T-cell (primary cell): Measurements from ENCODE around the gene DNAJB1. TPM values are rescaled to one million over a fixed set of nuclear protein-coding genes. Genes with fewer than 3 reads are reported as not detected.
A peak's percentile ranks its signal among the peaks of the same experiment; 100 is the strongest.
"Not testable (repeated sequence)": the region's sequence is repeated elsewhere in the genome, so short reads cannot be mapped to it uniquely, and the experiment has no call there.

ENCODE experiments used
- ATAC-seq, 4 experiments: fragments of 200-7000 bp in 3 of 4; fragments of 150-1000 bp in 1 of 4; cut with Tn5 transposase; replicated peaks in 1 of 4; 1 replicate in 3 of 4; 2 replicates in 1 of 4; pipeline ENCODE4 v1.10.0; 2021; ENCODE audit warnings: moderate library complexity in 3 of 4, mild to moderate bottlenecking in 2 of 4, moderate number of reproducible peaks in 1 of 4
- CTCF ChIA-PET, 2 donors: fragments of 300-600 bp; sonication (Branson Sonifier 250); formaldehyde crosslinking; loops; one replicate each; lab custom pipeline; 2022; ENCODE audit warnings: antibody characterized with exemption in 2 of 2; lab: Charles Lee
- POLR2A ChIA-PET, 2 donors: fragments of 300-600 bp; sonication (Branson Sonifier 250); formaldehyde crosslinking; loops; one replicate each; lab custom pipeline; 2022; ENCODE audit warnings: antibody characterized with exemption in 2 of 2; lab: Charles Lee
- DNase-seq, 35 experiments: peaks; one replicate each; pipeline versions ENCODE4 v3.0.0 to v3.0.0-alpha.2; 2013 to 2023
- H3K27ac ChIP-seq: one replicate; pipeline ENCODE4 v1.5.1; 2013; ENCODE audit warnings: low read length
- H3K27me3 ChIP-seq, 2 experiments: replicated peaks in 1 of 2; 1 replicate in 1 of 2; 2 replicates in 1 of 2; pipeline versions ENCODE4 v1.6.1 to v1.7.0; 2013; ENCODE audit warnings: low read length in 1 of 2, mixed read lengths in 1 of 2; ENCODE audit not compliant: control insufficient read depth in 2 of 2, insufficient read depth in 2 of 2; ENCODE audit errors: extremely low read depth in 1 of 2
- H3K36me3 ChIP-seq, 2 donors: 1 replicate in 1 of 2; 2 replicates in 1 of 2; pipeline versions ENCODE4 v1.6.1 to v1.7.0; 2013; ENCODE audit warnings: low read length in 1 of 2; ENCODE audit not compliant: control insufficient read depth in 2 of 2, insufficient read depth in 1 of 2; ENCODE audit errors: extremely low read depth in 1 of 2
- H3K4me1 ChIP-seq, 2 experiments: 1 replicate in 1 of 2; 2 replicates in 1 of 2; pipeline versions ENCODE4 v1.6.1 to v1.7.0; 2013; ENCODE audit warnings: low read length in 2 of 2, mixed read lengths in 1 of 2; ENCODE audit not compliant: insufficient read depth in 2 of 2, control insufficient read depth in 1 of 2; ENCODE audit errors: extremely low read depth in 1 of 2
- H3K4me3 ChIP-seq, 2 donors: 1 replicate in 1 of 2; 2 replicates in 1 of 2; pipeline versions ENCODE4 v1.5.1 to v1.7.0; 2013; ENCODE audit warnings: mild to moderate bottlenecking in 2 of 2, low read length in 1 of 2, moderate library complexity in 1 of 2; ENCODE audit not compliant: control insufficient read depth in 1 of 2; ENCODE audit errors: extremely low read depth in 1 of 2
- H3K9me3 ChIP-seq: 2 replicates; pipeline ENCODE4 v1.7.0; 2013
- H3K27ac Mint-ChIP-seq, 2 donors: one replicate each; pipeline ENCODE4 v1.8.0; 2020 to 2021; ENCODE audit warnings: mild to moderate bottlenecking in 2 of 2, mixed read lengths in 2 of 2
- H3K27me3 Mint-ChIP-seq, 2 donors: one replicate each; pipeline ENCODE4 v1.8.0; 2021 to 2022; ENCODE audit warnings: mixed read lengths in 2 of 2
- H3K36me3 Mint-ChIP-seq: one replicate; pipeline ENCODE4 v1.8.0; 2021; ENCODE audit warnings: mixed read lengths
- H3K4me1 Mint-ChIP-seq, 3 donors: one replicate each; pipeline ENCODE4 v1.8.0; 2020 to 2022; ENCODE audit warnings: mixed read lengths in 3 of 3, mild to moderate bottlenecking in 1 of 3
- H3K4me3 Mint-ChIP-seq, 3 donors: one replicate each; pipeline ENCODE4 v1.8.0; 2020 to 2022; ENCODE audit warnings: mild to moderate bottlenecking in 3 of 3, mixed read lengths in 3 of 3, moderate library complexity in 3 of 3
- H3K9me3 Mint-ChIP-seq, 3 donors: one replicate each; pipeline ENCODE4 v1.8.0; 2020 to 2022; ENCODE audit warnings: mixed read lengths in 3 of 3
- WGBS: methylation state at CpG from one replicate; pipeline ENCODE4 v1.1.5; 2013; ENCODE audit warnings: missing lambda C conversion rate; ENCODE audit not compliant: insufficient coverage; 5-methylcytosine and 5-hydroxymethylcytosine counted together
- total RNA-seq, 35 experiments: library from RNA in 6 of 35; stranded (reverse) in 6 of 35; fragments of 120-200 nt in 1 of 35; gene quantifications; one replicate each; pipeline versions ENCODE4 v1.2.1 to v1.2.4 and lab custom pipeline; 2013 to 2026

The DNAJB1 gene
- total RNA-seq, 5 donors from 2014 or later (not counting 1 experiment from before 2014, with no cell fraction given), result 158 to 575 (median 165) TPM

DNA sequence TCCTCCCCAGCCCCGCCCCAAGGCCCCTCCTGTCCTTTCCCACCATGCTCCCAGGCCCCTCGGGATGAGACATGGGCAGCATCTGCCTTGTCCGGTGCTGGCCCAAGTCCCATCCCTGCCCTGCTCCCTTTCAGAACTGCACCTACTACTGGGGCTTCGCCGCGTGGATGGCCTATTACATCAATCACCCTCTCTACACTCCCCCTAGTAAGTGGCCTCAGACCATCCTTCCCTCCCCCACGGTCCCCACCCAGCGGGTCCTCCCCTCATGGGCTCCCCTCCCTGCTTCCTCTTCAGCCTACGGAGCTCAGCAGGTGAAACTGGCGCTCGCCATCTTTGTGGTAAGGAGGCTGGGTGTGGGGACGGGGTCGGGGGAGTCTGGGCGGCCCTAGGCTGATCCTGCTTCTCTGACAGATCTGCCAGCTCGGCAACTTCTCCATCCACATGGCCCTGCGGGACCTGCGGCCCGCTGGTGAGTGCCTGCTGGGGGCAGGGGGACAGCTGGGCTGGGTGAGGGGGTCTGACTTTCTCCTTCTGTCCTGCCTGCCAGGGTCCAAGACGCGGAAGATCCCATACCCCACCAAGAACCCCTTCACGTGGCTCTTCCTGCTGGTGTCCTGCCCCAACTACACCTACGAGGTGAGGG lies 46.6 kb upstream of the DNAJB1 start:
- H3K9me3 ChIP-seq, H3K27me3 Mint-ChIP-seq, H3K4me3 ChIP-seq, CTCF ChIA-PET, H3K27ac ChIP-seq, DNase-seq, H3K27me3 ChIP-seq, H3K4me3 Mint-ChIP-seq, H3K27ac Mint-ChIP-seq, POLR2A ChIA-PET, H3K9me3 Mint-ChIP-seq: not testable (repeated sequence)
- H3K36me3 Mint-ChIP-seq, result peaks cover 12% of the 10 kb centered on the region
- H3K4me1 ChIP-seq, result peaks cover 0 to 78% of the 10 kb centered on the region in 2 experiments
- WGBS, result 84% methylated on average over 5 of the region's 22 CpGs
- peak in 1 of 4 experiments; percentile 8 for ATAC-seq
- peaks cover 26 to 38% of the 10 kb centered on the region in 2 donors for H3K36me3 ChIP-seq
- peaks cover 22 to 44% (median 36%) of the 10 kb centered on the region in 3 donors for H3K4me1 Mint-ChIP-seq

DNA sequence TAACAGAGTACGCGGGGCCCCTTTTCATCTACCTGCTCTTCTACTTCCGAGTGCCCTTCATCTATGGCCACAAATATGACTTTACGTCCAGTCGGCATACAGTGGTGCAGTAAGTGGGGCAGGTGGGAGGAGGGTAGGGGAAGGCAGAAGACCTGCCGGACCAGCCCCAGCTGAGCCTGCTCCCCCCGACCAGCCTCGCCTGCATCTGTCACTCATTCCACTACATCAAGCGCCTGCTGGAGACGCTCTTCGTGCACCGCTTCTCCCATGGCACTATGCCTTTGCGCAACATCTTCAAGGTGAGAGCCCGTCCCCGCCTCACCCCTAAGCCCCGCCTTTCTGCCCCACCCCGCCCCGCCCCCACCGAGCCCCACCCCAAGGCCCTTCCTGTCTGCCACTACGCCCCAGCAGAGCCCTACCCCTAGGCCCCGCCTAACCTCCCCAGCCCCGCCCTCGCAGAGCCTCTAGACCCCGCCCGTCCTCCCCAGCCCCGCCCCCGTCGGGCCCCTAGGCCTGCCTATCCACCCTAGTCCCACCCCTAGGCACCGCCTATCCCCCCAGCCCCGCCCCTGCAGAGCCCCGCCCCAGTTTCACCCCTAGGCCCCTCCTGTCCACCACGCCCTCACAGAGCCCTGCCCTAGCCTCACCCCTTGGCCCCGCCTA lies 45.9 kb upstream of the DNAJB1 start:
- H3K27me3 ChIP-seq, result no peaks in the 10 kb centered on the region
- peaks cover 24 to 38% of the 10 kb centered on the region in 2 donors for H3K36me3 ChIP-seq
- H3K36me3 Mint-ChIP-seq, result peaks cover 9% of the 10 kb centered on the region
- ChIA-PET POLR2A (no interaction called here), CTCF (no interaction called here)
- H3K27me3 Mint-ChIP-seq, result no peaks in the 10 kb centered on the region
- no peaks in the 10 kb centered on the region for H3K9me3 Mint-ChIP-seq
- ATAC-seq (peak; percentile 28 to 68 (median 52)), DNase-seq (peak in 27 of 35 experiments; percentile 22 to 61 (median 40))
- H3K4me3 Mint-ChIP-seq, result no peak overlapping the region
- no peak overlapping the region for H3K27ac ChIP-seq
- WGBS, result 100% methylated on average over 2 of the region's 33 CpGs
- H3K4me1 Mint-ChIP-seq, result peaks cover 22 to 40% (median 34%) of the 10 kb centered on the region in 3 donors
- no peaks in the 10 kb centered on the region for H3K9me3 ChIP-seq
- no peak overlapping the region for H3K4me3 ChIP-seq
- H3K27ac Mint-ChIP-seq, result peak overlapping the region in 1 of 2 donors; percentile 68
- H3K4me1 ChIP-seq, result peaks cover 0 to 79% of the 10 kb centered on the region in 2 experiments

GRCh38 chr19:14563590-14563926 lies 45.4 kb upstream of the DNAJB1 start:
- H3K36me3 Mint-ChIP-seq, result peaks cover 9% of the 10 kb centered on the region
- H3K36me3 ChIP-seq, result peaks cover 23 to 37% of the 10 kb centered on the region in 2 donors
- peaks cover 18 to 39% (median 35%) of the 10 kb centered on the region in 3 donors for H3K4me1 Mint-ChIP-seq
- no peak overlapping the region for H3K4me3 Mint-ChIP-seq
- H3K27ac Mint-ChIP-seq, result no peak overlapping the region
- POLR2A ChIA-PET, result no interaction called here
- H3K9me3 Mint-ChIP-seq, result no peaks in the 10 kb centered on the region
- H3K27ac ChIP-seq, result no peak overlapping the region
- ATAC-seq (no peak), DNase-seq (no peak)
- H3K27me3 ChIP-seq, result no peaks in the 10 kb centered on the region
- no peaks in the 10 kb centered on the region for H3K9me3 ChIP-seq
- H3K4me1 ChIP-seq, result peaks cover 0 to 81% of the 10 kb centered on the region in 2 experiments
- CTCF ChIA-PET, result no interaction called here
- no peaks in the 10 kb centered on the region for H3K27me3 Mint-ChIP-seq
- WGBS, result 94% methylated on average over 16 of the region's 16 CpGs
- no peak overlapping the region for H3K4me3 ChIP-seq

DNA sequence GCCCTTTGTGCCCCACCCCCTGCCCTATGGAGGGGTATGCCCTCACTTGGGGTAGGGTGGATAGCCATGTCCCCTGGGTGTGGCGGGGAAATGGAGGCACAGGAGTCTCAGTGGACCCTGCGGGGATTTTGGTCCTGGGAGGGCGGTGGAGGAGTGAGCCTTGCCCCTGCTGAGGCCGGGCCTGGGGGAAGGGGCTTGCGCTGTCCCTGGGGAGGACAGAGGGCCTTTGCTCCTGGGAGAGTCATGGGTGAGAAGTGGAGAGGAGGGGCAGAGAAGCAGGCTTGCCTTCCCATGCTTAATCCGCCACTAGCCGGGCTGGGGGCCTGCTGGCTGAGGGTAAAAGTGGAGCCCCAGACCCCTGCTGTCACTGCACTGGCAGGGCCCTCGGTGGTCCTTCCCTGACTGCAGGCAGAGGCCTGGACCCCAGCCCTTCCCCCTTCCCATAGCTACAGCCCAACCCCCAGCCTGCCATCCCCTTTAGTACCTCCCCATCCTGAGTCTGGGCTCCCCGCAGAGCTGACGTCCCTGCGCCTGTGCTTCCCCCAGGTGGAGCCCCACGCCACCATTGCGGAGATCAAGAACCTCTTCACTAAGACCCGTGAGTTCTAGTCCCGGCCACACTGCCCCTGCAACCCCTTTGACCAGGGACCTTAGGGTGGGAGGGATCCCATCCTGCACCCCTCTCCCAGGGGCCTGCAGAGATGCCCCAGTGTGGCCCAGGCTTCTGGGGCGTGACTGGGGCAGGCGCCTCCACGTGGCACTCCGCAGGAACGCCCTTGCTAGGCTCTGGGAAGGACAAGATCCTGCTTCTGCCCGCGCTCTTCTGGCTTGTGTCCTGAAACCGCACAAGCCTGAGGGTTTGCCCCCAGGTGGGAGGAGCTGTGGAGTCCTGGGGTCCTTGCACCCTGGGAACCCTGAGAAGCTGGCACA lies 44.7 kb upstream of the DNAJB1 start:
- DNase-seq (no peak), ATAC-seq (no peak)
- Histone ChIP-seq H3K27ac (peak overlapping the region; percentile 54), H3K4me1 (peaks cover 0 to 85% of the 10 kb centered on the region in 2 experiments), H3K36me3 (peaks cover 20 to 35% of the 10 kb centered on the region in 2 donors), H3K27me3 (no peaks in the 10 kb centered on the region), H3K9me3 (no peaks in the 10 kb centered on the region), H3K4me3 (peak overlapping the region in 1 of 2 donors; percentile 9)
- H3K9me3 Mint-ChIP-seq, result no peaks in the 10 kb centered on the region
- H3K4me3 Mint-ChIP-seq, result no peak overlapping the region
- H3K27me3 Mint-ChIP-seq, result no peaks in the 10 kb centered on the region
- H3K36me3 Mint-ChIP-seq, result peaks cover 5% of the 10 kb centered on the region
- POLR2A ChIA-PET, result no interaction called here
- 95% methylated on average over 19 of the region's 23 CpGs for WGBS
- CTCF ChIA-PET, result no interaction called here
- H3K4me1 Mint-ChIP-seq, result peaks cover 12 to 41% (median 37%) of the 10 kb centered on the region in 3 donors
- H3K27ac Mint-ChIP-seq, result peak overlapping the region; percentile 39 to 44

DNA sequence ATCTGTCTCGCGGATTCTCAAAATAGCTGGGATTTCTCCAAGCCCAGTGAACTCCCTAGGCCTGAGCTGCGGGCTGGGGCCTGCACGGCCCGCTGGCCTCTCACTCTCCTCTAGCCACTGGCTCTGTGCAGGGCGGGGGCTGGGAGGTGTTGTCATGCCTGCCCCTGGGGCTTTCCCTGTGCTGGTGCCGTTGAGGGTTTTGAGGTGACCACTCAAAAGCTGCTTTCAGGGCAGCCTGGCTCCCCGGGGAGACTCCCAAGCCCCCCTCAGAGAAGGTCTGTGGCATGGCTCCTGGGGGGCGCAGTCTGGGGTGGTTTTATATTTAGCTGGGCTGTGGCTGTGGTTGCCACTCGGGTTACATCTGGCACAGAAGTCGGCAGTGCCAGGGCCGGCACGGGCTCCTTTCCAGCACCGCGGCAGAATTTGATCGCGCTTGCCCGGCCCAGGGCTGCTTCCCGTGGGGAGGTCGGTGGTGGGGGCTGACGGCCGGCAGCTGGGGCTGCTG lies 43.7 kb upstream of the DNAJB1 start:
- POLR2A ChIA-PET, result no interaction called here
- no peak overlapping the region for H3K4me3 ChIP-seq
- Mint-ChIP-seq H3K36me3 (peaks cover 5% of the 10 kb centered on the region), H3K4me1 (peaks cover 6 to 32% (median 29%) of the 10 kb centered on the region in 3 donors), H3K9me3 (no peaks in the 10 kb centered on the region), H3K27ac (peak overlapping the region in 1 of 2 donors; percentile 64), H3K27me3 (no peaks in the 10 kb centered on the region), H3K4me3 (no peak overlapping the region)
- no peak for ATAC-seq
- H3K27ac ChIP-seq, result peak overlapping the region; percentile 54
- H3K36me3 ChIP-seq, result peaks cover 20 to 31% of the 10 kb centered on the region in 2 donors
- H3K27me3 ChIP-seq, result no peaks in the 10 kb centered on the region
- CTCF ChIA-PET, result interaction anchor here in 1 of 2 donors (0.8 kb wide), 1 partner anchor 9 kb away, joined by 4 read pairs; no protein-coding TSS in a partner anchor
- H3K4me1 ChIP-seq, result peaks cover 0 to 78% of the 10 kb centered on the region in 2 experiments
- DNase-seq, result peak in 8 of 35 experiments; percentile 18 to 35 (median 21)
- 79% methylated on average over 17 of the region's 22 CpGs for WGBS
- H3K9me3 ChIP-seq, result no peaks in the 10 kb centered on the region

DNA sequence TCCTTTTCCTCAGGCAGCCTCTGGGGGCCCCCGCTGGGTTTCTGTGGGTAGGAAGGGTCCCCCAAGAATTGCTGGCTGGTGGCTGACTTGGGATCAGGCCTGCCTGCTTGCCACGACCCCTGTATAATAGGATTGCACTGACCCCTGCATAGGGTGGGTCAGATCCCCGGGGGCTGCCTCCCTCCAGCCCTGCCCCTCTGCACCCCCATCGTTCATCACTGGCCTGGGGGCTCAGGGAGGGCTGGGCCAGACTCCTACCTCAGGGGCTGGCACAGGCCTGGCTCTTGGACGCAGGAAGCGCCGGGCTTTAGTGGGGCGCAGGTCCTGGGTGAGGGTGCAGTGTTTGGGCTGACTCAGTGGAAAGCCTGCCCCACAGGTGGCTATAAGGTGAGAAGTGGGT lies 43.1 kb upstream of the DNAJB1 start:
- whole genome bisulfite sequencing, result 84% methylated on average over 7 of the region's 8 CpGs
- no peak overlapping the region for H3K4me3 Mint-ChIP-seq
- no peaks in the 10 kb centered on the region for H3K9me3 Mint-ChIP-seq
- DNase-seq, result no peak
- peaks cover 2 to 80% of the 10 kb centered on the region in 2 experiments for H3K4me1 ChIP-seq
- H3K9me3 ChIP-seq, result no peaks in the 10 kb centered on the region
- no peaks in the 10 kb centered on the region for H3K27me3 ChIP-seq
- no peaks in the 10 kb centered on the region for H3K27me3 Mint-ChIP-seq
- no peak overlapping the region for H3K27ac Mint-ChIP-seq
- peaks cover 19 to 31% of the 10 kb centered on the region in 2 donors for H3K36me3 ChIP-seq
- ChIA-PET CTCF (no interaction called here), POLR2A (no interaction called here)
- no peak overlapping the region for H3K4me3 ChIP-seq
- H3K27ac ChIP-seq, result peak overlapping the region; percentile 54
- peaks cover 5% of the 10 kb centered on the region for H3K36me3 Mint-ChIP-seq
- H3K4me1 Mint-ChIP-seq, result peaks cover 12 to 35% (median 33%) of the 10 kb centered on the region in 3 donors
- ATAC-seq, result no peak
